Germinal center (tissue), 1 donor: ENCODE results near the gene SAMD3.
"Not testable (repeated sequence)": the region's sequence is repeated elsewhere in the genome, so short reads cannot be mapped to it uniquely, and the experiment has no call there.

Experiments
- DNase-seq: peaks from one replicate; pipeline ENCODE4 v3.0.0; 2012; ENCODE audit warnings: mixed read lengths, low spot score

SAMD3 gene

DNA sequence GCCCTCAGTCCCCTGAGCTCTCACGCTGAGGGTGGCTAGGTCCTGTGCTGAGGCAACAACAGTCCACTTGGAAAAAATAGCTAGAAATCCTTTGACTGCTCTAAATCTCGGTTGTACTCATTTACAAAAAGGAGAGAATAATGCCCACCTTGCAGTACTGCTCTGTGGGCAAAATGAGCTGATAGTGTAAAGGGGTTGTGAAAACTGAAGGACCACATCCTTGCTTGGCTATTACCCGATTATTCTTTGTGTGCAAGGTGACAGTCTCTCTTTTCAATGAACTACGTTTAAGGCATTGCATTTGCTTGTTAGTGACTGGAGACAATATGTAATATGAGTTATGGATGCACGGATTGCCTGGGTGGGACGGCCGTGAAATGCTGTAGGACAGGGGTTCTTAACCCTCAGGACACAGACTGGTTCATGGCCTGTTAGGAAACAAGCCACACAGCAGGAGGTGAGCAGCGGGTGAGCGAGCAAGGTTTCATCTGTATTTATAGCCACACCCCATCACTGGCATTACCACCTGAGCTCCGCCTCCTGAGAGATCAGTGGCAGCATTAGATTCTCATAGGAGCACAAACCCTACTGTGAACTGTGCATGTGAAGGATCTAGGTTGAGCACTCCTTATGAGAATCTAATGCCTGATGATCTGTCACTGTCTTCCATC is 14.6 kb downstream of the SAMD3 start:
- DNase-seq = no peak

DNA sequence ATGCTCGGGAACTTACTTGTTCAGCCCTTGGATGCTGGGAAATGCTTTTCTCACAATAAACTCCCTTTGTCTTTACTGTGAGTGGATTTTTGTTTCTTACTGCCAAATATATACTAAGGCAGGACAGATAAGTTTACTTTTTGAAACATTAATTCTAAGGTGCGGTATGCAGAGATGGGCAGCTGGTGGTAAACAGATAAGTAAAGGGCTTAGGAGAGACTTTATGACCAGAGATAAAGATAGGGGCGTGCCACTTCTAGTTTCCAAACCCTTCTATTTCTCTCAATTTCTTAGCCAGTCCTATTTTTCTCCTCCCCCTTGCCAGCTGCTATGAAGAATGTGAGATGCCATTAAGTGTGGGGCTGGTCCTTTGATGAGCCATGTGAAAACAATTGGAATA is 16.3 kb downstream of the SAMD3 start:
- DNase-seq = no peak

DNA sequence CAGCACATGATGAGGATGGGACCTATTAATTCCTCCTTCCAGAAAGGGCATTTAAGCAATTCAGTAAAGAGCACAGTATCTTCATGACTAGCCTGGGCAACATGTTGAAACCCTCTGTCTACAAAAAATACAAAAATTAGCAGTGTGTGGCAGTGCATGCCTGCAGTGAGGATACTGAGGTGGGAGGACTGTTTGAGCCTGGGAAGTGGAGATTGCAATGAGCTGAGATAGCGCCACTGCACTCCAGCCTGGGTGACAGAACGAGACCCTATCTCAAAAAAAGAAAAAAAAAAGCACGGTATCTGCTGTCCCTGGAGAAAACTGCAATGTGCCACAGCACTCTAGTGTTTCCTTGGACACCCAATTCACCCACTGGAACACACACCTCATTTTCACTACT is 18.4 kb downstream of the SAMD3 start:
- no peak for DNase-seq

DNA sequence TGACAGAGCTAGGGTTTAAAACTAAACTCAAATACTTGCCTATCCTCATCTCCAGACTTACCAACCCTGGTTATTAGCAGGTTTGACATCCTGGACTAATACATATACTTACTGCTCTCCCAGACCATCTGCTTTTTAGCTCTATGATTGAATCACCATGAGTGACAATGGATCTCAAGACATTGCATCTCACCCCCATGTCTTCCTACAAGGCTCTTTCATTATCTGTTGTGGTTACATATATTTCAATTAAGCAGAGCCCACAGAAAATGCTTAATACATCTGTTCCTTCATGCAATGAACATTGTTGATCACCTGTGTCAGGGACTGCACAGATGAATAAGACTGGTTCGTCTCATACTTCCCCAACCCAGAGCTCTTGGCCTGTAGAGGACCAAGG is 19.4 kb downstream of the SAMD3 start:
- no peak for DNase-seq

DNA sequence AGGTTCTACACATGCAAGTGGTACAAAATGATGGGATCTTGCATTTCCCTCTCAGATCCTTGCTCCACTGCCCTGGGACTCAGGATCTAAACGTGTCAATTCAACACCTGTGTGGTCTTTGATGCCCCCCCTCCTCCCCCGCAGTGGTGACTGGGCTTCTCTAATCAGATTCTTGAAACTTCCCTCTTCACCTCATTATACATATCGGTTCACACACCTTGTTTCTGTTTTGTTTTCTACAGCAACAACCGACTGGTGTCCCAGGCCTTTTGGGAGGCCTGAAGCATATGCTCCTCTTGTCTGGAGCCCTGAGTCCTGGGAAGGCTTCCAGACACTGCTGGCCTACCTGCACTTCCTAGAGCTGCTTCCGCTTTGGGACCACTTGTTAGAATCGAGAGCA is 20.0 kb downstream of the SAMD3 start:
- DNase-seq = no peak

DNA sequence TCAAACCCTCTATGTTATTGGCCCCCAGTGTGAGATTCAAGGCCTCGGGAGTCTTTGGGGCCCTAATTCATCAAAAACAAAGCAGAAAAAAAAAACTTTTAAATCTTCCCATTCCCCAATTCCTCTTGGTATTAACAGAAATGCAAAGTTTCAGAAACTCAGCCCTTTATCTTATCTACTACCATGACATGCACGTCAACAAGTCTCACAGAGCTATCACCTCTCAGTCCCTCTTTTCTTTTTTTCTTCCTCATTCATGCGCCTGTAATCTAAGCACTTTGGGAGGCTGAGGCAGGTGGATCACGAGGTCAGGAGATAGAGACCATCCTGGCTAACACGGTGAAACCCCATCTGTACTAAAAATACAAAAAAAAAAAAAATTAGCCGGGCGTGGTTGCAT is 22.7 kb downstream of the SAMD3 start:
- no peak for DNase-seq

DNA sequence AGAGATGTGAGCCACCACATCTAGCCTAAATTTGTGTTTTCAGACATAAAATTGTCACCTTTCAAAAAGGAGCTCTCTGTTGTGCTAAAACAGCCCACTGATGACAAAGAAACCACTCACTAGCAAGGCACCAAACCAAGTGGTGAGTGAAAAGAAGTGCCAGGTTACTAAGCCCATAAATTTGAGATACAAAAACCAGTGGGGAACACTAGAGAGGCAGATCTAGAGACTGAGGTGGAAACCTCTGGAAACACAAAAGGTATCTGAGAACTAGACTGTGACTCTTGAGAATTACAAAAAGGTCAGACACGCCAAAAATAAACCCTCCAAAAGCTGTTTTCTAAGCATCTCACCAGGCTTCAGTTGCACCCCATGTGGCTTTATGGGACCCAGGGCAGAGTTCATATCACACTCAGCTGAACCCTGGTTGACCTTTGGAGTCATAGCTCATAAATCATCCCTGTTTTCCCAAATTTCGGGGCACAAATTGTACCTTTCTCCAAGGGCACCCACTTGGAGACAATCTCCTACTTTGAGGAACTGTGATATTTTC is 24.2 kb downstream of the SAMD3 start:
- no peak for DNase-seq

DNA sequence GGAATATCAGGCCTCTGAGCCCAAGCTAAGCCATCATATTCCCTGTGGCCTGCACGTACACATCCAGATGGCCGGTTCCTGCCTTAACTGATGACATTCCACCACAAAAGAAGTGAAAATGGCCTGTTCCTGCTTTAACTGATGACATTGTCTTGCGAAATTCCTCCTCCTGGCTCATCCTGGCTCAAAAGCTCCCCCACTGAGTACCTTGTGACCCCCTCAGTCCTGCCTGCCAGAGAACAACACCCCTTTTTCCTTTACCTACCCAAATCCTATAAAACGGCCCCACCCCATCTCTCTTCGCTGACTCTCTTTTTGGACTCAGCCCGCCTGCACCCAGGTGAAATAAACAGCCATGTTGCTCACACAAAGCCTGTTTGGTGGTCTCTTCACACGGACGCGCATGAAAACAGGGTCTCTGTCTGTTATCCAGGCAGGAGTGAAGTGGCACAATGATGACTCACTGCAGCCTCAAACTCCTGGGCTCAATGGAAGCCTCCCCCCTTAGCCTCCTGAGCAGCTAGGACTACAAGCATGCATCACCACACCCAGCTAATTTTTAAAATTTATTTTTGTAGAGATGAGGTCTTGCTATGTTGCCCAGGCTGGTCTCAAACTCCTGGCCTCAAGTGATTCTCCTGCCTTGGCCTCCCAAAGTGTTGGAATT is 24.8 kb downstream of the SAMD3 start:
- not testable (repeated sequence) for DNase-seq

DNA sequence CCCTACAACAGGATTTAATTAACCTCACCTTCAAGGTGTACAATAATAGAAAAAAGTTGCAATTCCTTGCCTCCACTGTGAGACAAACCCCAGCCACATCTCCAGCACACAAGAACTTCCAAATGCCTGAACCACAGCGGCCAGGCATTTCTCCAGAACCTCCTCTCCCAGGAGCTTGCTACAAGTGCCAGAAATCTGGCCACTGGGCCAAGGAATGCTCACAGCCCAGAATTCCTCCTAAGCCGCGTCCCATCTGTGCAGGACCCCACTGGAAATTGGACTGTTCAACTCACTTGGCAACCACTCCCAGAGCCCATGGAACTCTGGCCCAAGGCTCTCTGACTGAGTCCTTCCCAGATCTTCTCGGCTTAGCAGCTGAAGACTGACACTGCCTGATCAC is 28.3 kb downstream of the SAMD3 start:
- not testable (repeated sequence) for DNase-seq

DNA sequence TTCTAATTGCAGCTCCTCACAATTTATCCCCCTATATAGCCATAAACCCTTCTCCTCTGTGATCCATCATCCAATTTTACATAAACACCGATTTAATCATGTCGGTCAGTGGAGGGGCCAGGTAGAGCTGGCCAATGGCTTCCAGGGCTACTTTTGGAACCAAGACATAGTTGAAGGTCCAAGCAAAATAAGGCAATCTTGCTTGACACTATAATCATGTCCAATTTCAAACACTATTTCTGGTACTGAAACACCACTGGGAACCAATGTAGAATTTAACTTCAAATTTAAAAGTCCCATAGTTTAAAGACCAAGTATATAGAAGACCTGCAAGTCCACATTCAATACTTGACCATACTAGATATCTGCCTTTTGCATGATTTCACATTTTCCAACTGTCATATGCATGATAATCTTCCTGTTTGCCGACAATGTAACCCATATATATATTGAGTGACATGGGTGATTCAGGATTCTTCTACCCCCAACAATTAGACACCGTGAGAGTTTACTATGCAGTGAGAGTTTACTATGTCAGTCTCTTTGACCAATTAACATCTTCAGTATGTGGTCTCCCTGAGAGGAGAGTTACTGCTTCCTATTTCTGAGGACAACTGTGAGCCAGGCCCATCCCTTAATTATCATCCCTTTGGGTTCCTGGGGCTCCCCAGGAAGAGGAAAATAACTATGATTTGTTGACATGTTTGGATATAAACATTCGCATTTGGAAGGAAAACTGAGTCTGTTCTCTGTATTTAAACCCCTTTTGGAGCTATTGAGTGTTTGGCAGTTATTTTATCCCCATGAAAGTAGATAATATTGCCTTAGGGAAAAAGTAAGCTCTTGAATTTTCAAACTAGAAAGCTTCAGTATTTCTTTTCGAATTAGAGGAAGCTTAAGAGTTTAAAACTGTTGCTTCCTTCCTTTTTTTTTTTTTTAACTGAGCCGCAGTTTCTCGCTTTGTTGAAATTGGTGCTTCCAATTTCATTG is 31.8 kb downstream of the SAMD3 start:
- no peak for DNase-seq

DNA sequence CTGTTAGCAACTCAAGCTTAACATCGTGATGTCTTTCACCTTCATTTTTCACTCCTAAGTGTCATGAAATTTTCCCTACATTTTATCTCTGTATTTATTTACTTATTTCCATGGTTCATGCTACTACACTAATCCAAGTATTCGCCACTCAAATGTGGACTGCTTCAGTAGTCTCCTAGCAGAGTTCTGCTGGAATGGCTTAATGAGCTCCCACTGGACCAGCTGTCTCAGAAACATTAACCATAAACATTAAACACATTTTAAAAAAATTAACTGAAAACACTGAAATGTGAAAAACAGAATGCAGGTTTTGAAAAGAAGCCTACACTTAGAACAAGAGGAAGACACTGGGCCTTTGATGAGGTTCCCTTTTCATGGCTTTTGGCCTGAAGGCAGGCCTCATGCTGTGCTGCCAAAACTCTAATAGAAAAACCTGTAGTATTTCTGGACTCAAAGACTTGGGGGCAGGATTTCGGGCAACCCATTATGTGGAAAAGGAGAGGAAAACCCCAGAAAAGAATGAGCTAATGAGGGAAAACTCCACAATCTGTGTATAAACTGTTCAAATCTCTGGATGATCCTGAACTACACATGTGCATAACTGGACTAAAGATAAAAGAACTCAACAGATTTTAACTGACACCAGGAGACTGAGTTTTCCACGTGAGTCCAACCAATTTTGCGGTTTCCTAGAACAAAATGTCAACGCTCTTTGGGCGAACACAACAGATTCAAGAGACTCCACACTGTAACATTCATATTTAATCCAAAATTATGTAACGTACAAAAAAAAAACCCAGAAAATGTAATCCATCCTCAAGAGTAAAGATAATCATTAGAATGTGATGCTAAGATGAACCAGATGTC is 33.0 kb downstream of the SAMD3 start:
- DNase-seq = no peak

DNA sequence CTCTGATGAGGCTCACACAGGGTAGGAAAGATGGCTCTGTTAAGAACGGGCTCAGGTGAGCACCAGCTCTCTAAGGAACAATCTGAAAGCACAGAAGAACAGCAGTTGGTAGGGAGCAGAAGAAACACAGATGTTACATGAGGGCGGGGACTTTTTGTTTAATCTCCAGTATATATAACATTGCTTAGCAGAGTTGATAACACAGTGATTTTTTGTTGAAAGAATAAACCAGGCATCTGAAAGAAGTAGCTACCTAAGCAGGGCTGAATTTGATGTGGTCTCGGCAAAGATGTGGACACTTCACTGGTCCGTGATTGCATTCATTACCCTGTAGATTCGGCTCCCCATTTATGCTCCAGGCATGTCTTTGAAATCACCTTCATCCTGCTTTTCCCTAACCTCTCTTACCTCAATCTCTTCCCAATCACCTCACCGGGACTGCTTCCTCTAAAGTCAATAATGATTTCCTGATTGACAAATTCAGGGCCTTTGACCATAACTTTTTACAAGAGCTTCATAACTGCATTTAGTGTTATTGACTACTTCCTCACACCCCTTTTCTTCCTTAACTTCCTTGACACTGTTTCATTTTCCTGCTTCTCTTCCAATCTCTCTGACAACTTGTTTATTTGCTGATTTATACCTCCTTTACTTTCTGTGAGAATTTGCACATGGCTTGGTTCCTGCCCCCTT is 34.4 kb downstream of the SAMD3 start:
- DNase-seq = no peak

DNA sequence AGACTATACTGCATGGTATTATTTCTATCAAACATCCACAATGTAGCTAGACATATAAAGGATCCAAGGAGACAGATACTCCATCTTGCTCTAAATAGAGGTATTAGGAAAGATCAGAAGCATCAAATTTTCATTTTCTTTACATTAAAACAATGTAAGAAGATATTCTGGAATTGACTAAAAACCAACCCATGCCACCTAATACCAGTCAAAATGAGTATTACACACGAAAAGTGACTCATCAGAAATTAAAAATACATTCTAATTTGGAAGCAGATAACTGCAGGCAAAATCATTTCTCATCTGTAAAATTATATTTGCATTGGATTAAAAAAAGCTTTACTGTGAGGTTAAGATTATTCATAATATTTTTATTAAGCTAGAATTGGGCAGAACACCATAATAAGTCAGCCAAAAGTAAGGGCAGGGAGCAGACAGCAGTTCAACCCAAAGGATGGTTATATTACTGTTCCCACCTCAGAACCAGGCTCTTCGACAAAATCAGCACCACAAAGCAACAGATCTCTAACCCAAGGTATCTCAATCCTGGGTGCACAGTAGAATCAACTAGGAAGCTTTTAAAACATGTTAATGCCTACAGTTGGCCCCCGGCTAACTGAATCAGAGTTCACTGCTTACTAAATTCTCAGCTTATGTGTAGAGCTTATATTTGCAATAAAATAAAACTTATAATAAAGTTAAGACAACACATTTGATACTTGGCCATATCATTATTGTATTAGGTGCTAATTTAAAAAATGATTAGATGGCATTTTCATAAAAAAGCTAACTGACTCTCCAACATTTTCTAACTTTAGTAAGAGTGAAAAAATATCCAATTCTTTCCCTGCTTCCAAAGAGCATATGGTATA is 35.2 kb downstream of the SAMD3 start:
- no peak for DNase-seq

DNA sequence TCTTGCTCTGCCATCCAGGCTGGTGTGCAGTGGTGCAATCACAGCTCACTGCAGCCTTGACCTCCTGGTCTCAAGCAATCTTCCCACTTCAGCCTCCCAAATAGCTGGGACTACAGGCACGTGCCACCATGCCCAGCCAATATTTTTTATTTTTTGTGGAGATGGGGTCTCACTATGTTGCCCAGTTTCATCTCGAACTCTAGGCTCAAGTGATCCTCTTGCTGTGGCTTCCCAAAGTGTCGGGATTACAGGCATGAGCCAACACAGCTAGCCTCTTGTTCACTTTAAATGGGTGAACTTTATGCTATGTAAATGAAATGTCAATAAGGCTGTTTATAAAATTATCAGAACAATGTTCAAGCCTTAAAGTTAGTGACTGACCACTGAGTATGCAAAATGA is 37.1 kb downstream of the SAMD3 start:
- DNase-seq = no peak

DNA sequence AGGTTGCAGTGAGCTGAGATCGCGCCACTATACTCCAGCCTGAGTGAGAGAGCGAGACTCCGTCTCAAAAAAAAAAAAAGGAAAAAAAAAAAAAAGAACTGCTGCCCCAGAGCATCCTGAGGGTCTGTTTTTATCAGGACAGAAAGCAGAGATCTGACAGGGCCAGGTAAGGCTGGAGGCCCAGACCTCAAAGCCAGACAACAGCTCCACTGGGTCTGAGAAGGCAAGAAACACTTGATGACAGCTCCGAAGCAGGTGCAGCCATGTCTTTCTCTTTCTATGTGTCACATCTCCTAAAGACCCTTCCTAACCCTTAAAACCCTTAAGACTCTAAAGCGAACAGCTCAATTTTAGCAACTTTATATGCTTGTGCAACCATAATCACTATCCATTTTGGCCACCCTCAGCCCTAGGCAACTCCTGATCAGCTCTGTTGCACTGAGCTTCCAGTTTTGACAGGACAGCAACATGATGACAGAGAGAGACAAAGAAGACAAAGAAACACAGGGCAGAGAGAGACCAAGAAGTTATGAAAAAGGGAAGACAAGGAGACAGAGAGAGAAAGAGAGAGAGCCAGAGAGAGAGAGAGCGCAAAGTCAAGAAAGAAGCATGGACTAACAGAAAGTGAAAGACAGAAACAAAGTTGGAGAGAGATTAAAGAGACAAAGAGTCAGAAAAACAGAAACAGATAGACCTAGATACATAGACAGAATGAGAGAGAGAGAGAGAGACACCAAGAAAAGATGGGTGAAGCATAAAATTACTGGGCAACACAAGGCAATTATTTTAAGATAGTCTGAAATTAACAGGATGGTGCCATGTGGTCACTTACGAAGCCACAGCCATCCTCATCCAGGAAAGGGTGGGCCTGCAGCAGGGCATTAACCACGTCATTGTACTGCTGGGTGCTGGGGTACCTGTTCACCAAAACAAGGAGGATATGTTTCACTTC is 39.2 kb downstream of the SAMD3 start:
- DNase-seq = no peak

DNA sequence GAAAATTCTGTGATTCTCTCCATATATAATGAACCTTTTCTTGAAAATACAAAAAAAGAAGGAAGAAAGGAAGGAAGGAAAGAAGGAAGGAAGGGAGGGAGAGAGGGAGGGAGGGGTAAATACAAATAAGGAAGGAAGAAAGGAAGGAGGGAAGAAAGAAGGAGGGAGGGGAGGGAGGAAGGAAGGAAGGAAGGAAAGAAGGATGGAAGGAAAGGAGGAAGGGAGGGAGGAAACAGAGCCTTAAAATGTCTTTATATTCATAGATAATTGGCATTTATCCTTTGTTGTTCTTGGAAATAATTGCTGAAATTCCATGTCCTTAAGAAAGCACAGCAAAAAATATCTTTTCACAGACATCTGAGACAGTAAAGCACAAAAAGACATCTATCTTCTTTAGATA is 40.3 kb downstream of the SAMD3 start:
- DNase-seq = no peak

DNA sequence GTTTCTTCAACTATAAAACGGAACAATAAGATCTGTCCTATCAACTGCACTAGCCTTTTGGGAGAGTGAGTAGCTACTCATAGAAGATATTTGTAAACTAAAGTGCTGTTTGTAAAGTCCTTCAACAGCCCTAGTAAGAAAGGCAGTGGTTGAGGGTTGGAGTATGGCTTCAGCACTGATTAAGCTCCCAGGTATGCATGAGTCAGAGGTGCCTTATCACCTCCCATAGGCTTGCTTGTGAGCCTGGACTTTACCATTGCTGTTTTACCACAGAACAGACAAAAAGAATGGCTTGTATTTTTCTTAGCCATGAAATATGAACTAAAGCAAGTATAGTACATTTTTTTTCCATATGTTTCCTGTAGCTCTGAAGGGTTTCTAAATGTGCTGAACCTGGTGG is 44.1 kb downstream of the SAMD3 start:
- no peak for DNase-seq

DNA sequence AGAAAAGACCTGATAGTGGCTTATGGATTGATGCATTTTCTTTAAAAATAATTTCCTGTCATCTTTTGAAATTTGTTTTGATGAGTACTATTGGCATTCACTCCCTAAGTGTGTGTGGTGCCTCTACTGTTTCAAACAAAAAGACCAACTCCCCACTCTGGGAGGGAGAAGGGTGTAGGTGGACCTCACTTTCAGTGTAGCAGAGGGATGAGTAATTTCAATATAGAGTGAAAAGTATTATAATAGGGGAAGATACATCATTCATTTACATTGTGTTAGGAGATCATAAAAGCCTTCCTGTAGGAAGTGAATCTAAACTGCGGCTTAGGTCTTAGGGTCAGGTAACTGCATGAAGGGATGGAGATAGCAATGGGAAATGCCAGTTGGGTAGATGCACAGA is 46.4 kb downstream of the SAMD3 start:
- DNase-seq = no peak
